Activated CD8-positive, alpha-beta memory T cell treated with anti-CD3 and anti-CD28 coated beads, Interleukin-2, amount 50 U/mL, for 24 hours (primary cell): ENCODE data around the gene MAPK8IP2.

Experiments
- DNase-seq: peaks from one replicate; pipeline ENCODE4 v3.0.0-alpha.2; 2020; ENCODE audit errors: extremely low read depth

MAPK8IP2 gene

GRCh38 chr22:50600538-50600937, at the start of gene MAPK8IP2:
Gene MAPK8IP2 (plus strand): TSS chr22:50600793. CDS start chr22:50600819, 26 bp downstream.
- no peak for DNase-seq

- no peak for DNase-seq
Observed at GRCh38 chr22:50551160-50551752, 49.3 kb upstream of the MAPK8IP2 start.

- DNase-seq: no peak
Observed at GRCh38 chr22:50553310-50553709, 47.3 kb upstream of the MAPK8IP2 start.

- no peak for DNase-seq
Observed at GRCh38 chr22:50556703-50557102, 43.9 kb upstream of the MAPK8IP2 start.

- no peak for DNase-seq
Observed at GRCh38 chr22:50560034-50560433, 40.6 kb upstream of the MAPK8IP2 start.

GRCh38 chr22:50561401-50562358, 38.9 kb upstream of the MAPK8IP2 start:
- DNase-seq: no peak

GRCh38 chr22:50562523-50563412, 37.8 kb upstream of the MAPK8IP2 start, which contains the start of gene SYCE3:
Gene SYCE3 (minus strand): TSS chr22:50562919. CDS start chr22:50556405, 6,514 bp downstream.
- peak; percentile 90 for DNase-seq

- no peak for DNase-seq
Observed at GRCh38 chr22:50563413-50564160, 37.0 kb upstream of the MAPK8IP2 start.

GRCh38 chr22:50564289-50564688, 36.3 kb upstream of the MAPK8IP2 start:
- no peak for DNase-seq

- DNase-seq: no peak
Observed at GRCh38 chr22:50567721-50568252, 32.8 kb upstream of the MAPK8IP2 start.

GRCh38 chr22:50568626-50569025, 32.0 kb upstream of the MAPK8IP2 start:
- no peak for DNase-seq

GRCh38 chr22:50569041-50569459, 31.5 kb upstream of the MAPK8IP2 start:
- DNase-seq: no peak

- DNase-seq: no peak
Observed at GRCh38 chr22:50569896-50570535, 30.6 kb upstream of the MAPK8IP2 start.

- no peak for DNase-seq
Observed at GRCh38 chr22:50570861-50571260, 29.7 kb upstream of the MAPK8IP2 start.

GRCh38 chr22:50571264-50572175, 29.1 kb upstream of the MAPK8IP2 start:
- DNase-seq: no peak

GRCh38 chr22:50572965-50573364, 27.6 kb upstream of the MAPK8IP2 start:
- no peak for DNase-seq

- DNase-seq: no peak
Observed at GRCh38 chr22:50573491-50574382, 26.9 kb upstream of the MAPK8IP2 start.

- no peak for DNase-seq
Observed at GRCh38 chr22:50574383-50574755, 26.2 kb upstream of the MAPK8IP2 start.
